T-helper 1 cell (primary cell): Measurements from ENCODE around the gene CDADC1.

Experiments
- DNase-seq, 5 donors: peaks; one replicate each; pipeline ENCODE4 v3.0.0-alpha.2; 2012 to 2020
- total RNA-seq, 4 donors: gene quantifications; one replicate each; lab custom pipeline; 2026; lab: John Stamatoyannopoulos, UW

CDADC1 gene
- 7.9 to 17.1 (median 13.6) reads per million in 4 donors for total RNA-seq

- DNase-seq = peak; percentile 75 to 92 (median 80)
These were observed at the start of gene CDADC1 for GRCh38 chr13:49247643-49248621. CDADC1 (plus strand) TSS chr13:49247925; CDS start chr13:49248038, 113 bp downstream.

- no peak for DNase-seq
These were observed 41.1 kb upstream of the CDADC1 start for GRCh38 chr13:49206641-49207040.

GRCh38 chr13:49208619-49209018, 39.1 kb upstream of the CDADC1 start:
- DNase-seq = no peak

GRCh38 chr13:49210114-49210513, 37.6 kb upstream of the CDADC1 start:
- DNase-seq = no peak

- DNase-seq = no peak
These were observed 37.1 kb upstream of the CDADC1 start for GRCh38 chr13:49210669-49211068.

GRCh38 chr13:49213539-49213938, 34.2 kb upstream of the CDADC1 start:
- no peak for DNase-seq

GRCh38 chr13:49213997-49214916, 33.5 kb upstream of the CDADC1 start:
- DNase-seq = no peak

- peak in 3 of 5 donors; percentile 21 to 74 (median 21) for DNase-seq
These were observed 32.8 kb upstream of the CDADC1 start for GRCh38 chr13:49214917-49215376.

GRCh38 chr13:49216334-49216733, 31.4 kb upstream of the CDADC1 start:
- DNase-seq = no peak

GRCh38 chr13:49217962-49218492, 29.7 kb upstream of the CDADC1 start:
- DNase-seq = no peak

- DNase-seq = no peak
These were observed 29.2 kb upstream of the CDADC1 start for GRCh38 chr13:49218493-49219051.

GRCh38 chr13:49219647-49220035, 28.1 kb upstream of the CDADC1 start:
- DNase-seq = no peak

- peak in 4 of 5 donors; percentile 8 to 35 (median 22) for DNase-seq
These were observed 27.5 kb upstream of the CDADC1 start, which contains the start of gene MLNR for GRCh38 chr13:49220036-49220855. MLNR (plus strand) TSS chr13:49220338; CDS start chr13:49220338, 0 bp downstream.

- DNase-seq = peak in 1 of 5 donors; percentile 6
These were observed 26.7 kb upstream of the CDADC1 start for GRCh38 chr13:49220856-49221589.

- no peak for DNase-seq
These were observed 26.1 kb upstream of the CDADC1 start for GRCh38 chr13:49221590-49221965.

GRCh38 chr13:49225223-49226042, 22.3 kb upstream of the CDADC1 start:
- DNase-seq = no peak

GRCh38 chr13:49226613-49227012, 21.1 kb upstream of the CDADC1 start:
- DNase-seq = no peak

- no peak for DNase-seq
These were observed 13.0 kb upstream of the CDADC1 start for GRCh38 chr13:49234741-49235140.

GRCh38 chr13:49235856-49236431, 11.8 kb upstream of the CDADC1 start:
- DNase-seq = no peak
